Omental fat pad (tissue), 4 donors: ENCODE data around the gene PEX16. TPM values are rescaled to one million over a fixed set of nuclear protein-coding genes. Genes with fewer than 3 reads are reported as not detected.
A peak's percentile ranks its signal among the peaks of the same experiment; 100 is the strongest.

Experiments
- ATAC-seq: fragments of 150-250 bp; one replicate; pipeline ENCODE4 v1.9.1; 2016; ENCODE audit warnings: mild to moderate bottlenecking, moderate library complexity; ENCODE audit not compliant: low FRiP score
- DNase-seq: peaks from one replicate; pipeline ENCODE4 v3.0.0-alpha.2; 2019; ENCODE audit warnings: low spot score
- total RNA-seq, 4 donors: library from RNA; depleted of rRNA; stranded (reverse); fragments of >200 nt; gene quantifications; one replicate each; pipeline ENCODE4 v1.1.0, GENCODE V29; 2016
- TF ChIP-seq, protein P1 (sequence below), 3 donors: fragments of 450-650 bp; IDR thresholded peaks; one replicate each; pipeline ENCODE4 v1.5.1; 2016 to 2017; ENCODE audit warnings: antibody characterized with exemption in 3 of 3, mild to moderate bottlenecking in 3 of 3, moderate library complexity in 2 of 3

PEX16 gene
- total RNA-seq, 4 donors from 2014 or later: 20.1 to 25.0 (median 22.8) TPM

DNA sequence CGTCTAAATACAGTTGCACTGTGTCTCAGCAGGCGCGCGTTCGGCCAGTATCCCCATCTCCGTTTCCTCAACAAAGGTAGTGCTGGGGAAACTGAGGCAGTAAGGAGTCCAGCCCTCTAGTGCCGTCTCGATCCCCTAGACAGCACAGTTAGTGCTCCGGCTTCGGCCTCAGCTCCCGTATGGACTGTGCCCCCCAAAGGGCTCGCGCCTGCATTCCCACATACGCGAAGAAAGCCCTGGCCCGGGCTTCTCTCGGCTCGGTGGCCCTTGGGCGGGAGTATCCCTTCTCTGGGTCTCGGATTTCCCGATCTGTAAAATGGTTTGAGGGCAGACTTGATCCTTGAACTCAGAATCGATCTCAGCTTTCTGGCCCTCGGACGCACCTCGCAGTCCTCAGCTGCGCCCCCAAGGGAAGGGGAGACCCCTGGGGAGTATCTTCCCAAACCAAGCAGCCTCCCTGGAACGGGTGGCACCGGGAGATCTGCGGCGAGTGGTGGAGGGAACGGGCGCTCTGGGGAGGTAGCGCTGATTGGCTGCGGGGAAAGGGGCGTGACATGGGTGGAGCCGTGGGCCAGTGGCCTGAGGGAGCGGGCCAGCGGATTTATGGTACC lies 759 bp upstream of the PEX16 start:
- DNase-seq (peak; percentile 58), ATAC-seq (peak; percentile 50)
- TF ChIP-seq, protein P1, sequence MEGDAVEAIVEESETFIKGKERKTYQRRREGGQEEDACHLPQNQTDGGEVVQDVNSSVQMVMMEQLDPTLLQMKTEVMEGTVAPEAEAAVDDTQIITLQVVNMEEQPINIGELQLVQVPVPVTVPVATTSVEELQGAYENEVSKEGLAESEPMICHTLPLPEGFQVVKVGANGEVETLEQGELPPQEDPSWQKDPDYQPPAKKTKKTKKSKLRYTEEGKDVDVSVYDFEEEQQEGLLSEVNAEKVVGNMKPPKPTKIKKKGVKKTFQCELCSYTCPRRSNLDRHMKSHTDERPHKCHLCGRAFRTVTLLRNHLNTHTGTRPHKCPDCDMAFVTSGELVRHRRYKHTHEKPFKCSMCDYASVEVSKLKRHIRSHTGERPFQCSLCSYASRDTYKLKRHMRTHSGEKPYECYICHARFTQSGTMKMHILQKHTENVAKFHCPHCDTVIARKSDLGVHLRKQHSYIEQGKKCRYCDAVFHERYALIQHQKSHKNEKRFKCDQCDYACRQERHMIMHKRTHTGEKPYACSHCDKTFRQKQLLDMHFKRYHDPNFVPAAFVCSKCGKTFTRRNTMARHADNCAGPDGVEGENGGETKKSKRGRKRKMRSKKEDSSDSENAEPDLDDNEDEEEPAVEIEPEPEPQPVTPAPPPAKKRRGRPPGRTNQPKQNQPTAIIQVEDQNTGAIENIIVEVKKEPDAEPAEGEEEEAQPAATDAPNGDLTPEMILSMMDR (IDR thresholded peaks at IDR 0.05): no peak

DNA sequence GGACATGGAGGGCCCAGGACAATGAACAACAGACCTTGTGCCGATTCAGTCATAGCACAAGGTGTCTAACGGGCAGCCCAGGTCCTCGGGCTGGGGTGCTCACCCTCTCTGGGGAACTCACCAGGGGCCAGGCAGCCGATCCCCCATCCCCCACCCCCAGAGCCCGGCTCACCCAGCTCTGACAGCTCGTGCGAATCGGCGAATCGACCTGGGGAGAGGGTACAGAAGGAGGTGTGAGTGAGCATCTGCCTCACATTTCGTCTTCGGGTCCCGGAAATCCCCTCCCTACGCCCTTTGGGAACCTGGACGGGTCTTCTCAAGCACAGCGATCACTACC lies 423 bp downstream of the PEX16 start:
- no peak for DNase-seq
- no peak for ATAC-seq
- TF ChIP-seq, protein P1 (IDR thresholded peaks at IDR 0.05): no peak

DNA sequence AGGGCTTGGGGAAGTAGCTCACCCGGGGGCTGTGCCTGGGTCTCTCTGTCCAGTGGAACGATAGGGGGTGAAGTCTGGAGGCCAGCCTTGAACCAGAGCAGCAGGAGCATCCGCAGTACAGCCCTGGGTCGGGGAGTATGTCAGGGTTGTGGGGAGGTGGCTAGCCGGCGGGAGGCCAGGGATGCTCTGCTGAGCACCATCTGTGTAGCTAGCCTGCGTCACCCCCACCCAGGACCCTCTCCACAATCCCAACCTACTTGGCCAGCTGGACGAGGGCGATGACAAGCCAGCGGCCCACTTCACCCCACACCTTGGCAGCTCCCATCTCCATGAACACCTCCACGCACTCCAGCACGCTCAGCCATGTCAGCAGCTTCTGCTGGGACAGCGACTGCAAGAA lies 2.2 kb downstream of the PEX16 start:
- ATAC-seq: no peak
- TF ChIP-seq, protein P1 (IDR thresholded peaks at IDR 0.05): no peak
- DNase-seq: no peak

- DNase-seq: no peak
- ATAC-seq: no peak
- TF ChIP-seq, protein P1 (IDR thresholded peaks at IDR 0.05): no peak
Observed at GRCh38 chr11:45913942-45914635, 3.6 kb downstream of the PEX16 start.

- TF ChIP-seq, protein P1 (IDR thresholded peaks at IDR 0.05): no peak
- ATAC-seq (no peak), DNase-seq (no peak)
Observed at GRCh38 chr11:45913514-45913913, 4.2 kb downstream of the PEX16 start.

DNA sequence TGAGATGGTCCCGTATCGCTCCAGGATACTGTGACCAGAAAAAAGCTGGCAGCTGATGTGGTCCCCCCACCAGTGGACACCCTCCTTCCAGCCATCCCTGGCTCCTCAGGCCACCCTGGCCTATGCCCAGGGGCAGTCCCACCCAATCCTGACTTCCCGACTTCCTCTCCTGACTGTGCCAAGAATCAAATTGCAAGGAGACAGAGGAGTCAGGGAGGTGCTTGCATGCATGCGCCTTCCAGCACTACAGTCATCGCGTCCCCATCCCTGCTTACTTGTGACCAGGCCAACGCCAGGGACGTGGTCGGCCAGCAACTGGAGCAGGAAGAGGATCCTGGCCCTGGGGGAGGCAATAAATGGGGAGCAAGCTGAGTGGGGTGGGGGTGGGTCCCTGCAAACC lies 7.1 kb downstream of the PEX16 start:
- TF ChIP-seq, protein P1 (IDR thresholded peaks at IDR 0.05): no peak
- DNase-seq: no peak
- no peak for ATAC-seq
